Head of caudate nucleus (tissue), 42 donors: ENCODE measurements around the gene PDE6B.
"Not testable (repeated sequence)": the region's sequence is repeated elsewhere in the genome, so short reads cannot be mapped to it uniquely, and the experiment has no call there.

Experiments used
- DNase-seq, 42 donors: peaks; one replicate each; pipeline versions ENCODE4 v3.0.0 to v3.0.0-alpha.2; 2020 to 2021; ENCODE audit warnings: mixed read lengths in 7 of 42
- intact Hi-C: fragments of 100-400 bp; cut with DNase I; formaldehyde crosslinking; loops from one replicate; pipeline ENCODE4 v1.15.0; 2022

The PDE6B gene

DNA sequence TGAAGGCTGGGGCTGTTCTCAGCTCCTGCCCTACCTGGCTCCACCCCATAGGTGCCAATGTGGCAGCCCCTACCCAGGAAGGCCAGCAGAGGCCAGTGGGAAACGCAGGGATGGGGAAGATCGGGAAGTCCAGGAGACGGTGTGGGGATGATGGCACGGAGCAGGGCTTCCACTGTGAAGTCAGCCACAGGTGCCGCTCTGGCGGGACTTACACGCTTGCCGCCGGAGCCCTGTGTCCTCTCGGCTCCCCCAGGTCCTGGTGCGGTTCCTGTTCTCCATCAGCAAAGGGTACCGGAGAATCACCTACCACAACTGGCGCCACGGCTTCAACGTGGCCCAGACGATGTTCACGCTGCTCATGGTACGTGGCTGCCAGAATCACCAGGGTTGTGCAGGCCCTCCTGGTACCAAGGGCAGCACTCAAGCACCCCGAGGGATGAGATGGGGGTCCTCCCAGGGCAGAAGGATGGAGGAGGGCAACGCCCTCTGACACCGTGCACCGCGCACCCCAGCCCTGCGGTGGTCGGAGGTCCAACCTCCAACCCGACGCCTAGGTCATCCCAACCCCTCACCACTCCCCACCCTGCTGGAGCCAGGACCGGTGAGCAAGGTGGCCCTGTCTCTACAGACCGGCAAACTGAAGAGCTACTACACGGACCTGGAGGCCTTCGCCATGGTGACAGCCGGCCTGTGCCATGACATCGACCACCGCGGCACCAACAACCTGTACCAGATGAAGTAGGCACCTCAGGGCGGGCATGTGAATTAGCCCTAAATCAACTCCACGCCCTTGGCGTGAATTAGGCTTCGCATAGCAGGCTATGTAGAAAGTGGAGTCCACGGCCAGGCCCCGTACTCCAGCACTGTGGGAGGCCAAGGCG lies 36.7 kb downstream of the PDE6B start:
- intact Hi-C loops = no loop called here
- peak in 5 of 42 donors; percentile 2 to 27 (median 5) for DNase-seq

DNA sequence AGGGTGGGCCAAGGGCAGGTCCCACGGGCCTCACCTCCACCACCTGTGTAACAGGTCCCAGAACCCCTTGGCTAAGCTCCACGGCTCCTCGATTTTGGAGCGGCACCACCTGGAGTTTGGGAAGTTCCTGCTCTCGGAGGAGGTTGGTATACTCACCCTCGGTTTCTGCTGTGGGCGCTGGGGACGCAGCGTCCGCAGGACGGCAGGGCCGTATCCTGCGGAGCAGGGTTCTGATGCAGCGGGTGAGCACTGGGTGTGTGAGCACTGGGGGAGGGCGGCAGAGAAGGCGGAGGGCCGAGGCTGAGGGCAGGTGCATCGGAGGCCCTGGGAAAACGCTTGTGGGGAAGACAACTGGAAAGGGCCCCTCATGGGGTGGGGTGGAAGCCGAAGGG lies 37.7 kb downstream of the PDE6B start:
- peak in 4 of 42 donors; percentile 2 to 8 (median 4) for DNase-seq
- intact Hi-C loops = no loop called here

DNA sequence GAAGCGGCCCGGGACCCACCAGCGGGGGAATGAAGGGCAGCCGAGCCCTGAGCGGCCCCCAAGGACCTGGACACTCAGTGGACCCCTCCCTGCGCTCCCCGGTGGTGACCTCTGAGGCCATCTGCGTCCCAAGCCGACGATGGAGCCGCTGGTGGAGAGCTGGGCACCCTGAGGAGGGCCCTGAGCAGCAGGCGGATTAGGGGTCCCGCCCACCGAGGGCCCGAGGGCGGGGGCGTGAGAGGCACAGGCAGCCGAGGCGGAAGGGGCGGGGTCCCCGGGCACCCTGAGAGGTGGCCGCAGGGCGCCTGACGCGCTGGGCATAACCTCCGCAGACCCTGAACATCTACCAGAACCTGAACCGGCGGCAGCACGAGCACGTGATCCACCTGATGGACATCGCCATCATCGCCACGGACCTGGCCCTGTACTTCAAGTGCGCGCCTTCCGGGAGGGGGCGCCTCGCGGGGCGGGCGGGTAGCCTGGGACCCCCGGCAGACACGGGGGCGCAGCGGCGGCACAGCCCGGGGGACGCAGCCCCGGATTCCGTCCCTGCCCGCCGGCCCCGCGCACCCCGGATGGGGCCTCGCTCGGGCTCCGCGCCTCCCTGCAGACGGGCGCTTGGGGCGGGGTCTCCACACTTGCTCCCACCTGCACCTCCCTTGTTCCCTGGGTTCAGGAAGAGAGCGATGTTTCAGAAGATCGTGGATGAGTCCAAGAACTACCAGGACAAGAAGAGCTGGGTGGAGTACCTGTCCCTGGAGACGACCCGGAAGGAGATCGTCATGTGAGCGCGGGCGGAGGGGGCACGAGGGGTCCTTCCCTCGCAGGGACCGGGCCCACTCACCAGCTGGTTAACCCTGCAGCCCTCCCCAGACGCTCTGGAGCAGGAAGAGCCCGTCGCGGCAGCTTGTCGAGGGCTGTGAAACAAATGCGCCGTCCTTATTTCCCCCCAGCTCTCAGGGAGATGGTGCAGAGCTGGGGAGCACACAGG lies 38.4 kb downstream of the PDE6B start:
- intact Hi-C loops = no loop called here
- DNase-seq = peak in 35 of 42 donors; percentile 46 to 81 (median 63)

DNA sequence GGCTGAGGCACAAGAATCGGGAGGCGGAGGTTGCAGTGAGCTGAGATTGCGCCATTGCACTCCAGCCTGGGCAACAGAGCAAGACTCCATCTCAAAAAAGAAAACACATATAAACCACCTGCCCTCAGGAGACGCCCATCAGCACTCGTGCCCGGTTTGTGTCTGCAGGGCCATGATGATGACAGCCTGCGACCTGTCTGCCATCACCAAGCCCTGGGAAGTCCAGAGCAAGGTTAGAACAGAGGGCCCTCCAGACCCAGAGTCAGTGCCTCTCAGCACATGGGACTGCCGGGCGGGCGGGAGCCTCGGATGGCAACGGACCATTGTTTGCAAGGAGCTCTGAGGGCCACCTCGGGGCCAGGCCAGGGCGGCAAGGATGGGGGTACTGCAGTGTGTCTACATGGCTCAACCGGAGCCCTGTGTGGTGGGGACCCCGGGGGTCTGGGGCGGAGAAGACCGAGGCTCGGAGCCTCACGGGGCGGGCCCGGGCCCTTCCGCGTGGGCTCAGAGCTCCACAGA lies 39.4 kb downstream of the PDE6B start:
- DNase-seq = peak in 1 of 42 donors; percentile 5
- intact Hi-C loops = no loop called here

DNA sequence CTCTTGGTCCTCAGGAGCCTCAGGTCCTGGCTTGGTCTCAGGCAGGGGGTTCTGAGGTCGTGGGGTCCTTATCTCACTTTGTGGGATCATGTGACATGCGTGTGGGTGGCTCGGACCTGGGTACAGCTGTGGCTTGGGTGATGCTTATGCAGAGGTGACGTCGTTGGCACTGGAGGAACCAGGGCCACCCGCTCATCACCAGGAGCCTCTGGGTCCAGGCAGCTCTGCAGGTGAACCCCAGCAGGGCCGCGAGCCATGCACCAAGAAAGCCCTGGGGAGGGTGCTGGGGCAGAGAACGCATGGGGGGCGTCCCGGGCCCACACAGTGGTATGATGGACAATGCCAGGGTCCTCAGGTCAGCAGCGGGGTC lies 40.0 kb downstream of the PDE6B start:
- DNase-seq = peak in 1 of 42 donors; percentile 6
- intact Hi-C loops = no loop called here

DNA sequence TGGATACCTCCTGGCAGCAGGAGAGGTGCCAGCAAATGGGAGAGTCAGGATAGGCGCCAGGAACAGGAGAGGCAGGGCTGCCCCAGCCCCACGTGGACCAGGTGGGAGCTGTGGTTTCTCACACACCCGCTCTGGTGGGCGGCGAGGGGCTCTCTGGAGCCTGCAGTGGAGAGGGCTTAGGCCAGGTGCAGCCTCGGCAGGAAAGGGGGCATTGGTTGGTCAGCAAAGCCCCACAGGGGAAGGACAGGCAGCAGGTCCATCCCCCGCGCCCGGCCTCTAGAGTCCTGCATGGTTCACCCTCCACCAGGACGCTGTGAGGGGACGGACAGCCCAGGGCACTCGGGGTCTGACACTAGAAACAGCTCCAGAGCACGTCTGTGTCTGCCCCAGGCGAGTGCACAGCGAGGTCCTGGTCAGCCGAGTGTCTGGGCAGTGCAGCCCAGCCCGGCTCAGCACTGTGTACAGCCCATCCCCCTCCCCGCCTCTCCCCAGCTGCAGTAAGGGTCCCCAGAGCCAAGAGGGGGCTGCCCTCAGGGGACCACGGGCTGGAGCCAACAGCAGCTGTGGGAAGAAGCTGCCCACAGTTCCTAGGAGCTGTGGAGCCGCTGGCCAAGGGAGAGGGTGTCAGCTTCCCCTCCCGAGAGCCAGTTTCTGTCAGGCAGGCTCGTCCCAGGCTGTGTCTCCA lies 40.5 kb downstream of the PDE6B start:
- intact Hi-C loops = no loop called here

DNA sequence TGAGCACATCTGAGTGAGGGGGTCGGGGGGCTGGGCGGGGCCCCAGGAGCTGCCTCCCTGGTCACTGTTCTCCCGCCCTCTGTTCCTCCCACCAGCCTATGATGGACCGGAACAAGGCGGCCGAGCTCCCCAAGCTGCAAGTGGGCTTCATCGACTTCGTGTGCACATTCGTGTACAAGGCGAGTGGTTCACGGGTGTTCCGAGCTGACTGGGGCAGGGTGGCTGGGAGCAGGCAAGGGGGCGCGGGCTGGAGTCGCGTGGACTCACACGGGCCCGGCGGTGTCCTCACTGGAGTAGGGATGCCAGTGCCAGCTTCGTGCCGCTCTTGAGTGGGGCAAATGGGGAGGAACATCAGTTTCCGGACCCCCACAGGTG lies 41.0 kb downstream of the PDE6B start:
- peak in 1 of 42 donors; percentile 6 for DNase-seq
- intact Hi-C loops = no loop called here

More for the DNA sequence above, 40.5 kb downstream of the PDE6B start:
- peak in 21 of 42 donors; percentile 3 to 78 (median 56) for DNase-seq

DNA sequence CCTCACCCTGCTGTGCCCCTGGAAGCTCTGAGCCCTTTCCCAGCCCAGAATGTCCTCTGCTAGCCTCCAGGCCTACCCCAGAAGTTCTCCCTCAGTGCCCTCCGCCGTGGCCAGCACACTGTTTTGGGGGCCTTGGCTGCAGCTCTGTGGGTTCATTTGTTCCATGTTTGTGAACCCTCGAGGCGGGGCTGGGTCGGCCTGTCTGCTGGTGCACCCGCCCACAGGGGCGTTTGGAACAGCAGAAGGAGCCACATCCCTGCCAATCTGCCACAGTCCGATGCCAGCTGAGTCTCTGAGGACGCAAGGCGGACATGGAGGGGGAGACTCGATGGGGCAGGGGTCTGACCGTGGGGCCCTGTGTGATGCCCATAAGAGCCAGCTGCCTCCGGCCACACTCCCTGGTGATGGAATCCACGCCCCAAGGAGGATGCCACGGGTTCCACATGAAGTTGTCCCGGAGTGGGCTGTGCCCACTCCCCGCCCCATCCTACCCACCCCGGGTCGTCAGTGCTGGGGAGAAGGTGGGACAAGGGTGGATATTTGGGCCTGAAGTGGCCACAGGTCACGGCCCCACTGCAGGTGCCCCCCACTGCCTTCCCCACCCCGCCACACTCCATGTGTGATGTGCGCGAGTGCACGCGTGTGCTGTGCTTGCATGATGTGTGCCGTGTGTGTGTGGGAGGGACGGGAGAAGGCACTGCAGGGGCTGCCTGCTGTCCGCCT lies 41.6 kb downstream of the PDE6B start:
- intact Hi-C loops = no loop called here
- peak in 2 of 42 donors; percentile 1 to 63 for DNase-seq

DNA sequence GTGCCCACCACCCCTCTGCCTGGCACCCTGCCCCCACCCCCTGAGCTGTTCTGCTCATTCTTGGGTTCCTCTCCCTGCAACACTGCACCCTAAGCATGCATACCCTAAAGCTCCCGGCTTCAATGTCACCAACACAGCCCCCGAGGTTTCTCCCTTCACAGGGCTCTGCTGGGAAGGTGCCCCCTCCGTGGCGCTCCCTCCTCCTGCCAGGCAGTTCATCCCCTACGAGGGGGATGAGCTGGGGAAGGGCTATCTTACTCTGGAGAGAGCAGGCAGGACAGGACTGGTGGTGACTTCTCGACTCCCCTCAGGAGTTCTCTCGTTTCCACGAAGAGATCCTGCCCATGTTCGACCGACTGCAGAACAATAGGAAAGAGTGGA lies 42.2 kb downstream of the PDE6B start:
- intact Hi-C loops = no loop called here
- DNase-seq = no peak

DNA sequence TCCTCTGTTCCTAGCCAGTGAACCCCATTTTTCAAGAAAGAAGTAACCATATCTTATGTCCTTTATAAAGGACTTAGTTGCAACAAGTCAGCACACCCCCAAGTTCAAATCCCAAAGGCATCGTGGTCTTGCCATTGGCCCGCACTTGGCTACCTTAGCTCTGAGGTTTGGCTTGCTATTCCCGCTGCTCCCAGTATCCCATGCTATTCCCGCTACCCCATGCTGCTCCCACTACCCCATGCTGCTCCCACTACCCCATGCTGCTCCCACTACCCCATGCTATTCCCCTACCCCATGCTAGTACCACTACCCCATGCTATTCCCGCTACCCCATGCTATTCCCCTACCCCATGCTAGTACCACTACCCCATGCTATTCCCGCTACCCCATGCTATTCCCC lies 42.8 kb downstream of the PDE6B start:
- DNase-seq, intact Hi-C loops: not testable (repeated sequence)

DNA sequence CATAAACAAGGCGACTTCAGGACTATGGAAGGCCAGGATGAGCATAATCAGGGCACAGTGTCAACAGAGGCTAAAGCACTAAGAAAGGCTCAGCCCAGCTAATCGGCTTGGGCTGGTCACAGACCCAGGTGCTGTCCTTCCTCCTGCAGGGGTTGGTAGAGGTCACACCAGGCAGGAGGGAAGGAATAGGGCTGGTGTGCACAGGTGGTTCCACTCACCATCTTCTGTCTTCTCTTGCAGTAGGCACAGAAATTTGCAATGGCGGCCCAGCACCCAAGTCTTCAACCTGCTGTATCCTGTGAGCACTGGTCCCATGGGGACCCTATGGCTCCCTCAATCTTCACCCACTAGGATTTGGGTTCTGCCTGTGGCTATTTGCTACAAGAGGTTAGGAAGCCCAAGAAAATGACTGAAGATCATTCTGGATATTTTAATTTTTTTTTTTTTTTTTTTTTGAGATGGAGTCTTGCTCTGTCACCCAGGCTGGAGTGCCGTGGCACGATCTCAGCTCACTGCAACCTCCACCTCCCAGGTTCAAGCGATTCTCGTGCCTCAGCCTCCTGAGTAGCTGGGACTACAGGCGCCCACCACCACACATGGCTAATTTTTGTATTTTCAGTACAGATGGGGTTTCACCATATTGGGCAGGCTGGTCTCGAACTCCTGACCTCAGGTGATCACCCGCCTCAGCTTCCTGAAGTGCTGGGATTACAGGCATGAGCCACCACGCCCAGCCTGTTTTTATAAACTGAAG lies 44.6 kb downstream of the PDE6B start:
- not testable (repeated sequence) for DNase-seq
- intact Hi-C loops = loop anchor here (10.0 kb wide), 1 partner anchor 165 kb away; no protein-coding TSS in a partner anchor

DNA sequence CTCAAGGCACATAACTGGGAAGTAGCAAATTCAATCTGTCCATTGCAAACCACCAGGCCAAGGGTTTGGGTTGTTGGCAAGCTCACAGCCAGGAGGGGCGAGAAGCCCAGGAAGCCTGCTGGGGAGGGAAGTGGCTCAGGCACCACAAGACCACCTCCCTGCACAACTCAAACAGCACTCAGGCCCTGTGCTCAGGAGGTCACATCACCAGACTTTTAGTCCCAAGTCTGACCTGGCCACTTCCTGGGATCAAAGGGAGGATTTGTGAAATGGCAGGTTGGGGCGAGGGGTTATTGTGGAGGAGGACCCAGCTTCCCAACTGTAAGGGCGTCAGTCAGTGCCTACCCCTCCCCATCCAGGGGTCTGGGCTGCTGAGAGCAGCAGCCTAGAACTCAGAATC lies 46.4 kb downstream of the PDE6B start:
- no peak for DNase-seq
- intact Hi-C loops = loop anchor here (10.0 kb wide), 1 partner anchor 167 kb away; no protein-coding TSS in a partner anchor

DNA sequence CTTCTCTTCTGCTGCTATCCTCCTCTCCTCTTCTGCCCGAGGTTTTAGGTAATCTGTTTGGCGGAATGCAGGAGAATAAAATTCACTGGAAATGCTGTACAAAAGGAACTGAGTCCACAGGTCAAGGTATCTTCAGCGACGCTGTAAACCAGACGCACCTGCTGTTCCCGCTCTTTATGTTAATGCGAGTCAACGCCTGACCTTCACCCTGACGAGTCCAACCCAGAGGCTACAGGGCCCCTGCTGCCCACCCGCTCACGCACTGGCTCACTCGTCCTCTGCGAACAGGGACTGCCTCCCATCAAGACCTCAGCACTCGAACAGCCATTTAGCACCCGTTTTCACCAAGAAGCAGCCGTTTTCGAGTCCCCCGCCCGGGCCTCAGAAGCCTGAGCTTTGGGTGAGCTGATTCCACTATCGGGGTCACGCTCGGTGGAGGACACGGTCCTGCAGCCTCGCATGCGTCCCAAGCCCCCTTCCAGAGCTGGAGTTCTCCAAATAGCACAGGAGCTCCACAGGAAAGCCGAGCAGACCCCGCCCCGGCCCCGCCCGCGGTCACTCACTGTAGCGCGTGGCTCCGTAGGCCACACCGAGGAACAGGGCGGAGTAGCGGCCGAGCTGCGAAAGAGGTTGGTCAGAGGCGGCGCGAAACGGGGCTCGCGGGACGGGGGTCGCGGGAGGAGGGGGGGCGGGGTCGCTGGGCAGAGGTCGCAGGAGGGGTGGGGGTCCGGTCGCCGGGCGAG lies 48.1 kb downstream of the PDE6B start:
- peak in 5 of 42 donors; percentile 37 to 60 (median 44) for DNase-seq
- intact Hi-C loops = loop anchor here (10.0 kb wide), 1 partner anchor 169 kb away; no protein-coding TSS in a partner anchor

DNA sequence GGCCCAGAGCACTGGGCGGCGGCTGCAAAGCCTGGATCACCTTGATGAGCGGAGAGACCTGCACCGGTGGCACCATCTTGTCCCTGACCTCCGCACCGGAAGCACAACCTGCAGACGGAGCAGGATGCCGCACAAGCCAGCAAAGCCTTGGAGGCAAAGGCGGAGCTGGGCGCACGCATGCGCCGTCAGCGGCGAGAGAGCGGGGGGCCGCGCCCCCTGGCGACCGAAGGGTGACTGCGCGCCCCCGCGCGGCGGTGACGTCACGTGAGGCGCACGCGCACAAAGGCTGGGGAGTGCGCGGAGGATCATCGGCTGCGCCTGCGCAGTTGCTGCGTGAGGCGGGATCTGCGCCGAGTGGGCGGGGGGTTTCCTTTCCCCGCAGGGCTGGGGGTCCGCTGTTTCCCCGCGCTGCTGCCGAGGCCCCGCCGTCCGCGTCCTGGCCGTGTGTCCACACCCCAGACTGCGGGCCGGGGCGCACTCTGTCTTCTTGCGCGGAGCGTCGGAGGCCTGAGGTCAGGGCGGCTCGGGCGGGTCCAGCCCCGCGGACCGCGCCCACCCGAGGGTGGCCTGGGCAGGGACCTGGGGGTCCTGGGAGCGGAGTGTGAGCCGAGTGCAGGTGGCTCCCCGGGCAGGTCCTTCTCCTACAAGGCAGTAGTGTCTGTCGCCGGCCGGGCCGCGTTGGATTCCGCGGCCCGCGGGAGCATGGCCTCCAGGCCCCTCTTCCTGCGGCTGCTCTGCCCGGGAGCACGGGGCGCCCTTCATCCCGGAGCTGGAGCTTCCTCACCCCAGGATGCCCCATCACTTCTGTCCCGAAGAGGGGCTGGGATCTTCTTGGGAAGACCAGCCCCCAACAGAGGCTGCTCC lies 49.0 kb downstream of the PDE6B start, which contains the start of the genes ATP5ME and MYL5:
TSS of gene ATP5ME (minus strand) at position 105 of the 864 bp plus-strand sequence. CDS start at position 76, 29 bp downstream.
TSS of gene MYL5 (plus strand) at position 371 of the 864 bp plus-strand sequence. CDS start 3,485 bp downstream, outside the sequence.
- intact Hi-C loops = loop anchor here (10.0 kb wide), 1 partner anchor 170 kb away; no protein-coding TSS in a partner anchor
- DNase-seq = peak; percentile 92 to 99 (median 97)
